K562 (cell line): ENCODE results near the gene HGS. TPM values are rescaled to one million over a fixed set of nuclear protein-coding genes. Genes with fewer than 3 reads are reported as not detected.
A peak's percentile ranks its signal among the peaks of the same experiment; 100 is the strongest.

Source experiments
- ATAC-seq: fragments of 200-7000 bp; cut with Tn5 transposase; 3 replicates; pipeline ENCODE4 v1.9.1; 2020; ENCODE audit warnings: moderate library complexity
- BruUV-seq: library from RNA; stranded (reverse); fragments of 400-500 nt; replicated peaks from 2 replicates; lab custom pipeline; 2021; lab: Mats Ljungman, UMichigan
- CTCF ChIA-PET: fragments of 300-600 bp; formaldehyde crosslinking; extraction: SDS; loops from one replicate; lab custom pipeline; 2021; ENCODE audit warnings: low intra/inter-chr PET ratio; lab: Yijun Ruan, JAX
- POLR2A ChIA-PET: fragments of 300-600, 350-650 bp; sonication (Branson Sonifier 250); formaldehyde crosslinking; extraction: SDS; loops from one replicate; lab custom pipeline; 2021; ENCODE audit warnings: antibody characterized with exemption, inconsistent platforms; lab: Yijun Ruan, JAX
- DNase-seq, 4 experiments: peaks; one replicate each; pipeline versions ENCODE4 v3.0.0 to v3.0.0-alpha.2; 2011 to 2018; ENCODE audit warnings: low spot score in 3 of 4, mixed read lengths in 3 of 4; ENCODE audit errors: extremely low read depth in 1 of 4
- FAIRE-seq: peaks from 2 replicates; lab custom pipeline; 2011; peaks lifted over from hg19 to GRCh38; lab: Jason Lieb, UNC
- H2AFZ ChIP-seq: 2 replicates; pipeline ENCODE4 v1.6.0; 2011; ENCODE audit warnings: low read depth, low read length, control low read depth, inconsistent platforms
- H3K27ac ChIP-seq: fragments of 200-600 bp; 3 replicates; pipeline ENCODE4 v1.8.0; 2011; ENCODE audit warnings: low read depth, mild to moderate bottlenecking, control low read depth, inconsistent platforms, low read length, moderate library complexity, mixed read lengths; ENCODE audit errors: extremely low read depth
- H3K27me3 ChIP-seq, 2 experiments: fragments of 300-600 bp in 1 of 2; 2 replicates in 1 of 2; 3 replicates in 1 of 2; pipeline versions ENCODE4 v1.6.0 to v1.8.0; 2011; ENCODE audit warnings: inconsistent platforms in 2 of 2, low read length in 2 of 2, mild to moderate bottlenecking in 1 of 2, mixed read lengths in 1 of 2, moderate library complexity in 1 of 2; ENCODE audit not compliant: control insufficient read depth in 2 of 2, insufficient read depth in 2 of 2
- H3K36me3 ChIP-seq: fragments of 300-600 bp; 3 replicates; pipeline ENCODE4 v1.8.0; 2011; ENCODE audit warnings: mild to moderate bottlenecking, low read length, inconsistent platforms; ENCODE audit not compliant: control insufficient read depth, insufficient read depth
- H3K4me1 ChIP-seq, 2 experiments: fragments of 200-600 bp in 1 of 2; replicated peaks in 1 of 2; 2 replicates in 1 of 2; 3 replicates in 1 of 2; pipeline versions ENCODE4 v1.5.1 to v1.8.0; 2011; ENCODE audit warnings: inconsistent platforms in 2 of 2, low read length in 2 of 2, mild to moderate bottlenecking in 1 of 2, mixed read lengths in 1 of 2, moderate library complexity in 1 of 2; ENCODE audit not compliant: control insufficient read depth in 2 of 2, insufficient read depth in 2 of 2
- H3K4me2 ChIP-seq: 2 replicates; pipeline ENCODE4 v1.6.1; 2011; ENCODE audit warnings: low read length, control low read depth, inconsistent platforms, mixed read lengths; ENCODE audit not compliant: insufficient read depth
- H3K4me3 ChIP-seq: fragments of 200-600 bp; sonication (generic), shearing (Covaris generic); 2 replicates; pipeline ENCODE4 v1.5.1; 2016; ENCODE audit warnings: control low read depth, inconsistent platforms
- H3K79me2 ChIP-seq: fragments of 200-600 bp; 3 replicates; pipeline ENCODE4 v1.8.0; 2011; ENCODE audit warnings: low read length, inconsistent platforms; ENCODE audit not compliant: control insufficient read depth, insufficient read depth
- H3K9ac ChIP-seq, 2 experiments: 2 replicates each; pipeline versions ENCODE4 v1.6.0 to v1.6.1; 2011; ENCODE audit warnings: low read depth in 2 of 2, low read length in 2 of 2, control low read depth in 1 of 2, inconsistent platforms in 1 of 2, mild to moderate bottlenecking in 1 of 2, mixed read lengths in 1 of 2; ENCODE audit not compliant: insufficient read depth in 1 of 2
- H3K9me1 ChIP-seq: one replicate; pipeline ENCODE4 v1.6.0; 2011; ENCODE audit warnings: inconsistent platforms, mild to moderate bottlenecking, low read length, moderate library complexity; ENCODE audit not compliant: control insufficient read depth, insufficient read depth
- H3K9me3 ChIP-seq: replicated peaks from 2 replicates; pipeline ENCODE4 v1.5.1; 2011; ENCODE audit warnings: low read depth, low read length, inconsistent platforms; ENCODE audit not compliant: control insufficient read depth, insufficient read depth
- H4K20me1 ChIP-seq: replicated peaks from 2 replicates; pipeline ENCODE4 v1.6.1; 2011; ENCODE audit warnings: low read length, inconsistent platforms, mixed read lengths; ENCODE audit not compliant: control insufficient read depth, insufficient read depth
- CTCFL ChIP-seq: IDR thresholded peaks from 2 replicates; pipeline ENCODE4 v1.6.1; 2011; ENCODE audit warnings: borderline replicate concordance, low read depth, mild to moderate bottlenecking, moderate library complexity, low read length; ENCODE audit not compliant: insufficient read depth, poor library complexity, severe bottlenecking
- ILF3 ChIP-seq: fragments of 450-650 bp; IDR thresholded peaks from 2 replicates; pipeline ENCODE4 v1.6.1; 2018; ENCODE audit warnings: antibody characterized with exemption, mild to moderate bottlenecking, moderate library complexity, borderline replicate concordance
- NKRF ChIP-seq: fragments of 450-650 bp; IDR thresholded peaks from 2 replicates; pipeline ENCODE4 v1.6.1; 2016; ENCODE audit warnings: borderline replicate concordance
- TCF7L2 ChIP-seq: fragments of 150-350 bp; IDR thresholded peaks from 2 replicates; pipeline ENCODE4 v1.6.1; 2016; ENCODE audit warnings: low read depth, mild to moderate bottlenecking, low read length, moderate library complexity
- YY1 ChIP-seq, 3 experiments: IDR thresholded peaks; 2 replicates each; pipeline ENCODE4 v1.6.1; 2011; ENCODE audit warnings: low read length in 2 of 3, mild to moderate bottlenecking in 2 of 3, moderate library complexity in 2 of 3, borderline replicate concordance in 1 of 3, control low read depth in 1 of 3, low read depth in 1 of 3; ENCODE audit not compliant: insufficient read depth in 3 of 3, insufficient replicate concordance in 2 of 3, control insufficient read depth in 1 of 3, insufficient read length in 1 of 3; ENCODE audit errors: extremely low read depth in 1 of 3
- ZNF512 ChIP-seq: IDR thresholded peaks from 2 replicates; pipeline ENCODE4 v1.6.1; 2016; ENCODE audit warnings: missing genetic modification characterization, missing compliant biosample characterization
- WGBS: fragments of 100-300 bp; shearing (Covaris generic); methylation state at CpG from one replicate; pipeline ENCODE4 v1.1.6; 2016; ENCODE audit warnings: low coverage, mixed read lengths; ENCODE audit not compliant: insufficient coverage; ENCODE audit errors: missing lambda C conversion rate; 5-methylcytosine and 5-hydroxymethylcytosine counted together
- in situ Hi-C: fragments of 300-500 bp; cut with MboI; formaldehyde crosslinking; loops from 4 replicates; pipeline ENCODE4 v1.15.0; 2018; ENCODE audit warnings: inconsistent platforms, mixed read lengths
- intact Hi-C: fragments of 100-400 bp; cut with micrococcal nuclease; formaldehyde crosslinking; loops from 2 replicates; pipeline ENCODE4 v1.14.2; 2022
- polyA plus RNA-seq, 8 experiments: library from polyadenylated mRNA; depleted of rRNA in 4 of 8; stranded (reverse) in 5 of 8; unstranded in 3 of 8; fragments of >200 nt; fragmentation: Nextera tagmentation in 2 of 8; fragmentation: Illumina TruSeq in 1 of 8; extraction: Ambion mirVana in 2 of 8; extraction: Trizol in 1 of 8; gene quantifications; 2 replicates each; pipeline versions ENCODE4 v1.2.1 to v1.2.3, GENCODE V29; 2011 to 2014; ENCODE audit warnings: inconsistent platforms in 1 of 8, missing spikeins in 1 of 8
- total RNA-seq, 7 experiments: library from RNA; depleted of rRNA in 6 of 7; stranded (reverse); fragments of >200 nt in 6 of 7; fragmentation: Illumina TruSeq in 2 of 7; extraction: Trizol in 2 of 7; gene quantifications; 2 replicates each; pipeline versions ENCODE4 v1.2.1 to v1.2.3, GENCODE V29; 2011 to 2021; ENCODE audit warnings: low replicate concordance in 1 of 7

The HGS gene
- total and polyA plus RNA-seq, 9 of the 15 experiments (the other 6 are each of a cell fraction or from before 2014, with no cell fraction given): 3.9 to 176 (median 77.1) TPM

GRCh38 chr17:81690066-81690465, 6.3 kb downstream of the HGS start:
- no peak for TF ChIP-seq YY1 (IDR thresholded peaks at IDR 0.05; ENCODE audit: borderline replicate concordance in 1 of 3, control insufficient read depth in 1 of 3, extremely low read depth in 1 of 3, insufficient read depth in 3 of 3, insufficient read length in 1 of 3, insufficient replicate concordance in 2 of 3, low read depth in 1 of 3, low read length in 2 of 3)
- no peak for TF ChIP-seq TCF7L2
- TF ChIP-seq ZNF512 (tag): no peak
- no peak for TF ChIP-seq NKRF
- TF ChIP-seq ILF3: no peak
- no peak for TF ChIP-seq CTCFL
- no peak for DNase-seq
- CTCF ChIA-PET: no interaction called here
- Histone ChIP-seq H3K4me3 (no peak overlapping the region), H3K9me3 (no peaks in the 10 kb centered on the region), H3K4me2 (no peak overlapping the region), H3K4me1 (peaks cover 6 to 73% of the 10 kb centered on the region in 2 experiments), H4K20me1 (peaks cover 15% of the 10 kb centered on the region; the same call in 1 of the 2 replicates), H2AFZ (no peak overlapping the region), H3K36me3 (peaks cover 100% of the 10 kb centered on the region; the same call in 2 of the 3 replicates), H3K9ac (peak overlapping the region in 1 of 2 experiments; percentile 35; a peak in 1 of 4 replicates), H3K79me2 (peaks cover 22% of the 10 kb centered on the region), H3K27me3 (no peaks in the 10 kb centered on the region), H3K9me1 (peaks cover 9% of the 10 kb centered on the region), H3K27ac (no peak overlapping the region)
- POLR2A ChIA-PET: interaction anchor here (0.7 to 4.7 kb wide), 3 partner anchors 8 to 169 kb away, joined by 3 to 41 read pairs (median 5); partner anchors contain the start of gene MRPL12
- no peak for ATAC-seq
- intact Hi-C loops: no loop called here
- in situ Hi-C loops: no loop called here
- no TSS peak for BruUV-seq
- FAIRE-seq: no peak
- 93% methylated on average over 18 of the region's 18 CpGs for WGBS
